Putamen (tissue), 1 donor: Measurements from ENCODE around the gene RPL32.
A peak's percentile ranks its signal among the peaks of the same experiment; 100 is the strongest.

Experiments
- DNase-seq: peaks from one replicate; pipeline ENCODE4 v3.0.0-alpha.2; 2016; ENCODE audit warnings: low spot score

The RPL32 gene

DNA sequence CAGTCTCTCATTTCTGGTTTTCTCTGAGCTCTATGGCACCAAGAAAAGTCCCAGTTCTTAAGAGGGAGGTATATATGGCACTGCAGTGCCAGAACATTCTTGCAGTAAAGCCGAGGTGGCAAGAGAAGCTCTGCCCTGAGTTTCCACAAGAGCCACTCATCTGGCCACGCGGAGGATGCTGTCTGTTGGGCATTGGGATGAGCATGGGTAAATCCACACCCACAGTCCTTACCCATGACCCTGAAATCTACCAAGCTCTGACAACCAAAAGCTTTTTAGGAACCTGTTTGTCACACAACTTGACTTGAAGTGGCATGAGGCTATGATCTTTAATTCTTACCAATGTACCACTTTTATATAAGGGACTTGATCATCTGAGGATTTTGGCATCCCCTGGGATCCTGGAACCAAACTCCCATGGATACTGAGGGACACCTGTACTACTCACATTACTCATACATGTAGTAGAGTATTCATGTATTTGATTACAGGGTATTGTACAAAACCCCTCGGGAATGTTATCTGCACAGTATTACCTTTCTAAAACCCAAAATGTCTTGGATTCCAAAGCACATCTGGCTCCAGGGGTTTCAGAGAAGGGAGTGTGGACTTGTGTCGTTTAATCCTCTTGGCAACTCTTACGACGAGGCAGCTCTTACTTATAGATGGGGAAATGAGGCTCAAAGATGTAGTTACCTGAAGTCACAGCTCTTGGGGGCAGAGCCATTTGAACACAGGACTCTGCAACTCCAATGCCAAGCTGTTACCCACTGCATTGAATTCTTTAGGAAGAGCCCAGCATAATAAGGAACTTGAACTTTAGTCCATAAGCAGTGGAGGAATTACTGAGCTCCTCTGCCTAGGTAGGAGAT lies 8.8 kb downstream of the RPL32 start:
- no peak for DNase-seq

DNA sequence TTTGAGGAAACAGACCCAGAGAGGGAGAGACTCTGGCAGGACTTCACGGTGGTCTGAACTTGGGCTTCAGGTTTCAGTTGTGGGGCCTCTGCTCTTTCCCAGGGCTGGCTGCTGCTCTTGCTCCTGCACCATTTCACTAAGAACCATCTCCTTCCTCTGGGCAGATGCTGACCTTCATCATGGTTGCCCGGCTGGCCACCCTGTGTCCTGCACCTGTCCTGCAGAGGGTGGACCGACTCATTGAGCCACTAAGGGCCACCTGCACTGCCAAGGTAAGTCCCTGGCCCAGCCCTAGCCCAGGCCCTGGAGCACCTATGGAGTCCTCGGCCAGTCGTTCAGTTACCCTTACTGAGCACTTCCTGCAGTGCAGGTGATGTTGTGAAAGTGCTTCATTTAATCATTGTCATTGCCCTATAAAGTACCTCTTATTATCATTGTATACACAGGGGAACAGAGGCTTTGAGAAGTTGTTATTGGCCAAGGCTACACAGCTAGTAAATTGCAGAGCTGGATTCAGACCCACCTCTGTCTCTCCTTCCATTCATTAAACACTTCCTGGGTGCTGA lies 10.0 kb downstream of the RPL32 start:
- no peak for DNase-seq

DNA sequence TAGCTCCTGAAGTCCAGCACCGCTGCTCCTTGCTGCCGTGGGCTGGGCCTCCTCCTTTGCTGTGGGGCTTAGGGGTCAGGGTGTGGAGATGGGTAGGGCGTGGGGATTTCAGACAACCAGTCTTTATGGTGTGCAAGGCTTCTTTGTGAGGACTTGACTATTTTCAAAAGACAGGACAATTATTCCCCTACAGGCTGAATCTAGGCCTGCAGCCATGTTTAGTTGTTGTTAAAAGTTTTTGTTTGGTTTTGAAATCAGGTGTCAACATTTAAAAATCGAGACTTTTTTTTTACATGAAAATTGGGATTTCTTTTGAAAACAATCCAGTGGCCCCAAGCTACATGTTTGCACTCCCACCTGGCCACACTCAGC lies 10.6 kb downstream of the RPL32 start:
- no peak for DNase-seq

DNA sequence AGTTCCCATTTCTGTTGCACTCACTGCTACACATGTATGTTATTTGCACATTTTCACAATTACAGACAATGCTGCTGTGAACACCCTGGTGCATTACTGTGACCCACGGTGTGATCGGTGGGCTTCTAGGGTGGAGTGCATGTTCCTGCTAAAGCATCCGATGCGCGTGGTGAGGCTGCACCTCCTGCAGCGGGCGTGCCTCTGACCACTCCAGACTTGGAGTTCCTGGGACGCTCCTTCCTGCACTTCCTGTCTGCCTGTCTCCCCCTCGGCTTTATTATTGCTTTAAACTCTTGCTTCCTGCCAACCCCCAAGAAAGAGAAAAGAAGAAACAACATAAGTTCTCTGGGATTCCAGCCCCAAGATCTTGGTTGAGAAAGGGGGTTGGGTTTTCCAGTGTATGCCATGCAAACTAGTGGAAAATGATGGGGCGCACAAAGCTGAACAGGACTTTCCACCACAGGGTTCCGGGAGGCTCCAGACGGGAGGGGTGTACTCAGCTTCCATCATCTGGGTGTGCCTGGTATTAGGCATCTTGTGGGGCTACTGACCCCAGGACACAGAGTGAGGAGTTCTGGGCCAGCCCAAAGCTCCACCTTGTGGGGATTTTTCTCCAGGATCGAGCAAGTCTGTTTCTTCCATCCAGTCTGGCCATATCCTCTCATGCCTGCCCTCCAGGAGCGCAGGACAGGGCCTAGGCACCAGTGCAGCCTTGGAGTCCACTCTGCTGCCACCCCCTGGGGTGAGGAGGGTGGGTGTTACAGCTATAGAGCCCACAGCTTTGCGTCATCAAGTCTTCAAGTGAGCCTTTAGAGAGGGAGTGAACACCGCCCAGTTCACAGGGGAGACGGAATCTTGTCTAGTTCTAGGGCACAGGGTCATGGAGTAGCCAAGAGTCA lies 11.2 kb downstream of the RPL32 start:
- DNase-seq, result no peak

DNA sequence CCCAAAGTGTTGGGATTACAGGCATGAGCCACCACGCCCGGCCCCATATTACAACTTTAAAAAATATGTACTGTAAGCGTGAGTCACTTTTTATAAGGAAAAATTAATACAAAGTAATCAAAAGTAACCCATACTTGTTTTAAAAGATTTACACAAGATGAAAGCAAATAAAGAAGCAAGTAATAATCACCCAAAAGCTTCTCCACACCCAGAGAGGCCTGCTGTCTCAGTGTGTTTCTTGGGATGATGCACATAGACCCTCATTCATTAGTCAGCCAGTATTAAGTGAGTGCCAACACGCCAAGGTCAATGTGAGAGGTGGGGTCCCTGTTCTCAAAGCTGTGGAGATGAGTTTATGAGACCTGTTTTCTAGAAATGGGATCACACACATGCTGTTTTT lies 12.0 kb downstream of the RPL32 start:
- DNase-seq, result no peak

DNA sequence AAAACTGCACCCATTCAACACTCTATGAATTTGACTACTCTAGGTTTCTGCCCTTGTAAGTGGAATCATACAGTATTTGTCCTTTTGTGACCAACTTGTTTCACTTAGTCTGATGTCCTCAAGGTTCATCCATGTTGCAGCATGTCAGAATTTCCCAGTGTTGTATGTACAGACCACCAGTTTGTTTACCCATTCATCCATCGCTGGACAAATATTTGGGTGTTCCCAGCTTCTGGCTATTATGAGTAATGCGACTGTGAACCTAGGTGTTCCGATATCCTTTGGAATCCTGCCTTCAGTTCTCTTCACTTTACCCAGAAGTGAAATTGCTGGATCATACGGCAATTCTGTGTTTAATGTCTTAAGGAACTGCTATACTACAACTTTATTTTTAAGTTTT lies 12.6 kb downstream of the RPL32 start:
- no peak for DNase-seq

DNA sequence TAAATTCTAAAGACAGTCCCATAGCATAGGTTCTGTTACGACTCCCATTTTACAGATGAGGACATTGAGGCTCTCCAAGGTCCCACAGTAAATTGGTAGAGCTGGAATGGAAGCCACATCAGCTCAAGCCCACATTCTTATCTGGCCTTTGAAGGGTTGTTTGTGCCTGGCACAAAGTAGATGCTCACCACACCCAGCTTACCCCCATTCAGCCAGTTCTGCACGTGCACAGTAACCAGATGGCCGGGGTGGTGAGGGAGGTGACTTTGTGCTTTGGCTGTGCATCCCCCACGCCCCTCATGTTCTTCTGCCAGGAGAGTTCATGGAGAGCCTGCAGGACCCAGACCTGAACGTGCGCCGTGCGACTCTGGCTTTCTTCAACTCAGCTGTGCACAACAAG lies 16.2 kb downstream of the RPL32 start:
- no peak for DNase-seq

DNA sequence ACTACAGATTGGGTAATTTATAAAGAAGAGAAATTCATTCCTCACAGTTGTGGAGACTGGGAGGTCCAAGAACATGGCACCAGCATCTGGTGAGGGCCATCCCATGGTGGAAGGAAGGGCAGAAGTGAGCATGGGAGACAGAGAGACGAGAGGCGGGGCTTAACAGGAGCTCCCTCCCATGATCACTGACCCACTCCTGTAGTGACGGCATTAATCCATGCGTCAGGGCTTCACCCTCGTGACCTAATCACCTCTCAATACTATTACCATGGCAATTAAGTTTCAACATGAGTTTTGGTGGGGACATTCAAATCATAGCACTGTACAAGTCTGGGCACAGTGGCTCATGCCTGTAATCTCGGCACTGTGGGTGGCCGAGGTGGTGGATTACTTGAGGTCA lies 17.1 kb downstream of the RPL32 start:
- DNase-seq, result no peak

DNA sequence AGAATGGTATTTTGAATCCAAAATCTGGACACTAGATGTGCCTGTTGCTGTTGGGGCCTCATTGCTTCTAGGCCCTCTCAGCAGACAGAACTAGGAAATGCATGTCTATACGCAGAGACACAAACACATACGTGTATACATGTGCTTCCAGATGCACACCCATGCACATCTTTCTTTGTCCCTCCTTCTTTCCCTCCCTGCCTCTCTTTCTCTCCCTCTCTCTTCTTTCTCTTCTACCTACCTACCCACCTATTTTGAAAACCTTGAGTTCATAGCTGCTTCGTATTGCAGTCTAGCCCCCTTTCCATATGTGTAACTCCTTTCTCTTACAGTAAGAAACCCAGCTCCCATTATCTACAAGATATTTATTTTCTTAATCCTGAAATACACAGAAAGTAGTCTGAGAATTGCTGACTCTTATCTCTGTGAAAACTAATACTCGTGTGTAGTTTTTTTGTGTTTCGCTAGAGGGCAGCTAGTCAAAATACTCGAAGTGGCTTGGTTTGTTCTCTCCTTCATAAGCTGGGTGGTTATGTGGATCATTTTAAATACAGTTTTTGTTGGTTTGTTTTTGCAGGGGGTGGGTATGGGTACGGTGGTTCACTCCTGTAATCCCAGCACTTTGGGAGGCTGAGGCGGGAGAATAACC lies 18.5 kb downstream of the RPL32 start:
- no peak for DNase-seq

DNA sequence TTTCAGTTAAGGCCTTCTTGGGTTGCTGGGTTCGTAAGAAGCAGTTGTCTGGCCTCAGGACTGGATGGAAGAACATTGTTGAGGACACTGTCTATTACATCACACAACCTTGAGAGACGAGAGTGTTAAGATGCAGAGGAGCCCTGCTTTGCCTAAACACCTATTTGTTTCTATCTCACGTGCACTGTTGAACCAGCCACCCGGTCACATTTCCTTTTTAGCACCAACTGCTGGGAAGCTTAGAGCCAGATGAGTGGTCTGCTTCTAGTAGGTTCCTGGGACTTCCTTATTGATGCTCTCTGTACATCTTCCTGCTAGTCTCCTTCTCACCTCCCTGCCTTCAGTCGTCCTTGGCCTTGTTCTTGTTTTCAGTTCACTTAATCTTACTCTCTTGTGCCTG lies 22.6 kb downstream of the RPL32 start:
- no peak for DNase-seq

DNA sequence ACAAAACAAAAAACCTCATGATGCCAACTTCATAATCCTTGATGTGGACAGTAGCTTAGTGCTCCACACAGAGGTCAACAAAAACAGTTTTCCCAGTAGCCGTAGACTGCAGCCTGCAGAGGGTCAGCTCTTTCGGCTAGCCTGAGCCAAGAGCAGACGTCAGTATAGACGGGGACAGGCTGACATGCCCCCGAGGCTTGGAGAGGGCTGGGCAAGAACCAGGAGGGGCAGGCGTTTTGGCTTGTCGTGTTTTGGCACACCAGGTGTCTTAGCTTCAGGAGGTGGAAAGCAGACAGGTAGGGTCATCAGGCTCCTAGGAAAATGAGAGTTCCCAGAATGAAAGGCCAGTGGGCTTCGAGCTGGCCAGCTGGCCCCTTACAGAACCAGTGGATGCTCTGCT lies 23.1 kb downstream of the RPL32 start:
- DNase-seq, result no peak

DNA sequence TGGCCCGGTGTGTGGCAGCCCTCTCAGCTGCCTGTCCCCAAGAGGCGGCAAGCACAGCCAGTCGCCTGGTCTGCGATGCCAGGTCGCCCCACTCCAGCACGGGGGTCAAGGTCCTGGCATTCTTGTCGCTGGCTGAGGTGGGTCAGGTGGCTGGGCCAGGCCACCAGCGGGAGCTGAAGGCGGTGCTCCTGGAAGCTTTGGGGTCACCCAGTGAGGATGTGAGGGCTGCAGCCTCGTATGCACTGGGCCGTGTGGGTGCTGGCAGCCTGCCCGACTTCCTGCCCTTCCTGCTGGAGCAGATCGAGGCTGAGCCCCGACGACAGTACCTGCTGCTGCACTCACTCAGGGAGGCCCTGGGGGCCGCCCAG lies 24.0 kb downstream of the RPL32 start:
- DNase-seq, result no peak

DNA sequence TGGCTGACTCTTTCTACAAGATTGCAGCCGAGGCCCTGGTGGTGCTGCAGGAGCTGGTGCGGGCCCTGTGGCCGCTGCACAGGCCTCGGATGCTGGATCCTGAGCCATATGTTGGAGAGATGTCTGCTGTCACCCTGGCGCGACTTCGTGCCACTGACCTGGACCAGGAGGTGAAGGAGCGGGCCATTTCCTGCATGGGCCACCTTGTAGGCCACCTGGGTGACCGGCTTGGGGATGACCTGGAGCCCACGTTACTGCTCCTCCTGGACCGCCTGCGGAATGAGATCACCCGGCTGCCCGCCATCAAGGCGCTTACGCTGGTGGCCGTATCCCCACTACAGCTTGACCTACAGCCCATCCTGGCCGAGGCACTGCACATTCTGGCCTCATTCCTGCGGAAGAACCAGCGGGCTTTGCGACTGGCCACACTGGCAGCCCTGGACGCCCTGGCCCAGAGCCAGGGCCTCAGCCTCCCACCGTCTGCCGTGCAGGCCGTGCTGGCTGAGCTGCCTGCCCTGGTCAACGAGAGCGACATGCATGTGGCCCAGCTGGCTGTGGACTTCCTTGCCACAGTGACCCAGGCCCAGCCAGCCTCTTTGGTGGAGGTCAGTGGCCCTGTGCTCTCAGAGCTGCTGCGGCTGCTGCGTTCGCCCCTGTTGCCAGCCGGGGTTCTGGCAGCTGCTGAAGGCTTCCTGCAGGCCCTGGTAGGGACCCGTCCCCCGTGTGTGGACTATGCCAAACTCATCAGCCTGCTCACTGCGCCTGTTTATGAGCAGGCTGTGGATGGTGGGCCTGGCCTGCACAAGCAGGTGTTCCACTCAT lies 24.6 kb downstream of the RPL32 start:
- DNase-seq, result no peak

DNA sequence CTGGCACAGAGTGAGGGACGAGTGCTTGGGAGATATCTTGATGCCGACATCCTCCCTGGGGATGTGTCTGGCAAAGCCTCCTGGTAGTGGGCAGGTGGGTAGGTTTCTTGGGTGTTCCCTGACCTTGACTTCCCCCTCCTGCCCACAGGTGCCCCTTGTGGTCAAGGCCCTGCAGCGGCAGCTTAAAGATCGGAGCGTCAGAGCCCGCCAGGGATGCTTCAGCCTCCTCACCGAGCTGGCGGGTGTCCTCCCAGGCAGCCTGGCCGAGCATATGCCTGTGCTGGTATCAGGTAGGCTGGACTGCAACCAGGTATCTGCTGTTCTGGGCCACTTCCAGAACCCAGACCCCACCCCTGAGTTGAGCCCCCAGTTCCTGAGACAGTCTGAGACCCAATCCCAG lies 25.6 kb downstream of the RPL32 start:
- DNase-seq, result no peak

DNA sequence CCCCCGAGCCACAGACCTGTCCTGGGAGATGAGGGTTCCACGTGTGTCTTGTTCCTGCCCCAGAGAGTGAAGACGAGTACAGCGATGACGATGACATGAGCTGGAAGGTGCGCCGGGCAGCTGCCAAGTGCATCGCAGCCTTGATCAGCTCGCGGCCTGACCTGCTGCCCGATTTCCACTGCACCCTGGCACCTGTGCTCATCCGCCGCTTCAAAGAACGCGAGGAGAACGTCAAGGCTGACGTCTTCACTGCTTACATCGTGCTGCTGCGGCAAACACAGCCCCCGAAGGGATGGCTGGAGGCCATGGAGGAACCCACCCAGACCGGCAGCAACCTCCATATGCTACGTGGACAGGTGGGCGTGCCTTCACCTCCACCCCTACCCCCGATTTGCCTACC lies 26.3 kb downstream of the RPL32 start:
- DNase-seq, result no peak

DNA sequence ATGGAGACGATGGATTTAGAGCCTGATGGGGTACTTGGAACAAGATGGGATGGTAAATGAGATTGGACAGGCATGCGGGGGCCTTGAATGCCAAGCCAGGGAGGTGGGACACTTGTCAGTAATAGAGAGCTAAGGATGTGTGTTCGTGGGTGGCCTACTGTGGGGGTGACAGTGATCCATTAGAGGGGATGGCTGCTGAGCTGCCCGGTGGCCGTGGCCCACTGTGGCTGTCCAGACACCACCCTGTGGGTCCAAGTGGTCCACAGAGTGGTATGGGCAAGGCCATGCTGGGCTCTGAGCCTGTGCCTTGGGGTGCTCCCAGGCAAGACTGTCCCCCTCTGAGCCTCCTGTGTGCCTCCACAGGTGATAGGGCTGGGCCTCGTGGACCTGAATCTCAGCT lies 27.4 kb downstream of the RPL32 start:
- no peak for DNase-seq

DNA sequence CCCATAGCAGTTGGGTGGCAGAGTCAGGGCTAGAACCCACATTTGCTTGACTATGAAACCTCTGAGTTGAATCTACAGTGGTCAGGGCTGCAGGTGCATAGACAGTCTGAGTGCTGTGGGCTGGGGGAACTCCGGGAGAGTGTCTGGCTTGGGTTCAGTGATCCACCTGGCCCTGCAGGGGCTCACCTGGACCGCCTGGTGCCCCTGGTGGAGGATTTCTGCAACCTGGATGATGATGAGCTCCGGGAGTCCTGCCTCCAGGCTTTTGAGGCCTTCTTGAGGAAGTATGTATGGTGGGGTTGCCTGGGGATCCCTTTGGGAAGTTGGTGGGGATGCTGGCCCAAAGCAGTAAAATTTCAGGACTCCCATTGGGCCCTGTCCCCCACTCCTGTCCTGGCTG lies 28.6 kb downstream of the RPL32 start:
- DNase-seq, result no peak

DNA sequence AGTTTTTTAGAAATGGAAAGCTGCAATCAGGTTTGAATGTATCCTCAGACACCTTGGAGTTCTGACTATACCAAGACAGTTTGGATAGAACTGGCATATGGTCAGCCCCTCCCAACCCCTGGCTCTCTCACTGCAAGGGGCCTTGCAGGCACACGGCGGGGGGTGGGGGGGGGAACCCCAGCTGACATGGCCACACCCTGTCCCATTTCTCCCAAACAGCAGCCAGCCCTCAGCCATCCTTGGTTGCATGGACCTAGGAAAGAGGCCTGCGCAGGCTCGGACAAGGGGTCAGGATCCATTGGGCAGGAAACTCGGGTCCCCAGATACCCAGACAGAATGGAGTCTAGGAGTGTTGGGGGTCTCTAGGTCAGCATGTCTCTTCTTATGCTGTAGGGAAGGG lies 30.4 kb downstream of the RPL32 start:
- DNase-seq, result no peak

DNA sequence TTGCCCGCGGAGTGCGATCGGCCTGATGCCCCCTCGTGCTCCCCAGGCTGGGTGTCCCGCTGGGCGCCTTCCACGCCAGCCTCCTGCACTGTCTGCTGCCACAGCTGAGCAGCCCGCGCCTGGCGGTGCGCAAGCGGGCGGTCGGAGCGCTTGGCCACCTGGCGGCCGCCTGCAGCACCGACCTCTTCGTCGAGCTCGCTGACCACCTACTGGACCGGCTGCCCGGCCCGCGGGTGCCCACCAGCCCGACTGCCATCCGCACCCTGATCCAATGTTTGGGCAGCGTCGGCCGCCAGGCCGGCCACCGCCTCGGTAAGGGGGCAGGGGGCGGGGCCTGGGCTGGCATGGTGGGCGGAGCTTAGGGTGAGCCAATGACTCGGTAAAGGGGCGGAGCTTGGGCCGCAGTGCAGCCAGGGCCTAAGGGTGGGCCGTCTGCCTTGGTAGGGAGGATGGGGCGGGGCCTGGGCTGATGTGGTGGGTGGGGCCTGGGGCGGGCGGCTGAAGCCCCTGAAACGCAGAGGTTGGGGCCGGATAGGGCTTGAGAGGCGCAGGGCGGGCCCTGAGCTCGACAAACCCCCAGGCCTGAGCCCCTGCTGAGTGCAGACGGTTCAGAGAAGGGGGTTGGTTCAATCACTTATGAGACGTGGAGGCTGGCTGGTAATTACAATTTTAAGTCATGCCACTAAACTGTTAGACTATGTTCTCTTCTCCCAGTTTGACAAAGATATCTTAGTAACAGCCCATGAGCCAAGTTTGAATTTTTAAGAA lies 31.2 kb downstream of the RPL32 start:
- peak; percentile 92 for DNase-seq

DNA sequence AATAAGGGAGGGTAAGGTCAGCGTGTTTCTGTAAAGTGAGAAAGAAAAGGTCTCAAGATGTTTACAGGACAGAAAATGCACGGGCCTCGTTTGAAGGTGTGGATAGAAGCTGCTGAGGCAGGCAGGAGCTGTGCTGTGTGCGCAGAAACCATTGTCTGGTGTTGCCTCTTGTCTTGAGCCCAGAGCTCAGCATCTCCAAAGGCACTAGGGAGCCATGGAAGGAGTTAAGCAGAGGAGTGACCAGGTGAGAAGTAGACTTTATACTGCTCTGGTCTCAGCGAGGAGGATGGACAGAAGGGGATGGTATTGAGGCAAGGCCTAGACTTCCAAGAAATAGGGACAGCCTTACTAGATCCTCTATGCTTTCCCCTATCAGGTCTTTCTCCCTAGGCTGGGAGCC lies 31.9 kb downstream of the RPL32 start:
- no peak for DNase-seq

DNA sequence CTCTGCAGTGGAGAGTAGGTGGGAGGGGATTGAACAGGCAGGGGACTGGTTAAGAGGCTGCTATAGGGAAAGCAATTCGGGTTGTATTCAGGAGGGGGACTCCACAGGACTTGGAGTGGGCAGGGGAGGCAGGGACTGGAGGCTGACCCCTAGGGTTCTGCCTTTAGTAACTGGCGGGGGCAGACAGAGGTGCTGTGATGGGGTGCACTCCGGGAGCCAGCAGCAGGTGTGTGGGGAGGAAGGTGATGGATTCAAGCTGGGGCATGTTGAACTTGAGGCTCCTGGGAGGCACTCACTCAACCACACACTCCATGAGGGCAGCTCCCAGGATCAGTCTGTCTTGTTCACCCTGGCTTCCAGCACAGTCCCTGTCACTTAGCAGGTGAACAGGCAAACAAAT lies 32.4 kb downstream of the RPL32 start:
- no peak for DNase-seq
